ENCODE results near the gene PTPRD.

Gene PTPRD

GRCh38 chr9:8268216-8268878, 2344.5 kb downstream of the PTPRD start:
- Histone ChIP-seq H2AFZ (ENCODE audit: low read length) (no peak overlapping the region), H3K4me1 (ENCODE audit: insufficient read depth, low read length, poor library complexity, severe bottlenecking) (no peaks in the 10 kb centered on the region), H3K4me2 (ENCODE audit: low read depth, low read length, poor library complexity, severe bottlenecking) (no peak overlapping the region), H4K20me1 (ENCODE audit: insufficient read depth, low read length, poor library complexity, severe bottlenecking) (no peaks in the 10 kb centered on the region), H3K36me3 (ENCODE audit: insufficient read depth, low read length) (no peaks in the 10 kb centered on the region), H3K27me3 (ENCODE audit: insufficient read depth, low read length, poor library complexity, severe bottlenecking) (no peaks in the 10 kb centered on the region), H3K9me2 (replicated peaks; ENCODE audit: low read depth, low read length) (no peaks in the 10 kb centered on the region), H3K9ac (ENCODE audit: low read depth, low read length, poor library complexity, severe bottlenecking) (no peak overlapping the region), H3K9me3 (ENCODE audit: insufficient read depth, low read depth, low read length) (no peaks in the 10 kb centered on the region), H3F3A (ENCODE audit: low read depth) (no peaks in the 10 kb centered on the region), H3K79me2 (ENCODE audit: insufficient read depth, low read length) (no peaks in the 10 kb centered on the region), H3K4me3 (ENCODE audit: low read length, poor library complexity, severe bottlenecking) (no peak overlapping the region)
- TF ChIP-seq EZH2phosphoT487 (IDR thresholded peaks at IDR 0.05; ENCODE audit: borderline replicate concordance) (no peak), CTCF (conservative IDR thresholded peaks at IDR 0.05; ENCODE audit: low read length) (no peak)

- H3K27me3 ChIP-seq (ENCODE audit: insufficient read depth, low read length, poor library complexity, severe bottlenecking) = no peaks in the 10 kb centered on the region
- TF ChIP-seq EZH2phosphoT487 (IDR thresholded peaks at IDR 0.05; ENCODE audit: borderline replicate concordance) = no peak
- TF ChIP-seq CTCF (conservative IDR thresholded peaks at IDR 0.05; ENCODE audit: low read length) = no peak
These were observed 2345.2 kb downstream of the PTPRD start for GRCh38 chr9:8267636-8268035.

GRCh38 chr9:8266861-8267260, 2345.9 kb downstream of the PTPRD start:
- Histone ChIP-seq H3K9ac (ENCODE audit: low read depth, low read length, poor library complexity, severe bottlenecking) (no peak overlapping the region), H3K9me3 (ENCODE audit: insufficient read depth, low read depth, low read length) (no peaks in the 10 kb centered on the region), H3K27me3 (ENCODE audit: insufficient read depth, low read length, poor library complexity, severe bottlenecking) (no peaks in the 10 kb centered on the region), H3K79me2 (ENCODE audit: insufficient read depth, low read length) (no peaks in the 10 kb centered on the region), H2AFZ (ENCODE audit: low read length) (no peak overlapping the region), H3K36me3 (ENCODE audit: insufficient read depth, low read length) (no peaks in the 10 kb centered on the region), H3F3A (ENCODE audit: low read depth) (no peaks in the 10 kb centered on the region), H3K4me1 (ENCODE audit: insufficient read depth, low read length, poor library complexity, severe bottlenecking) (no peaks in the 10 kb centered on the region), H4K20me1 (ENCODE audit: insufficient read depth, low read length, poor library complexity, severe bottlenecking) (no peaks in the 10 kb centered on the region), H3K4me2 (ENCODE audit: low read depth, low read length, poor library complexity, severe bottlenecking) (no peak overlapping the region), H3K4me3 (ENCODE audit: low read length, poor library complexity, severe bottlenecking) (no peak overlapping the region), H3K9me2 (replicated peaks; ENCODE audit: low read depth, low read length) (no peaks in the 10 kb centered on the region)
- TF ChIP-seq EZH2phosphoT487 (IDR thresholded peaks at IDR 0.05; ENCODE audit: borderline replicate concordance) = no peak
- no peak for TF ChIP-seq CTCF (conservative IDR thresholded peaks at IDR 0.05; ENCODE audit: low read length)

More at GRCh38 chr9:8267636-8268035, 2345.2 kb downstream of the PTPRD start:
- H3K4me3 ChIP-seq (ENCODE audit: low read length, poor library complexity, severe bottlenecking) = no peak overlapping the region
- H3F3A ChIP-seq (ENCODE audit: low read depth) = no peaks in the 10 kb centered on the region
- H3K36me3 ChIP-seq (ENCODE audit: insufficient read depth, low read length) = no peaks in the 10 kb centered on the region
- no peaks in the 10 kb centered on the region for H3K4me1 ChIP-seq (ENCODE audit: insufficient read depth, low read length, poor library complexity, severe bottlenecking)
- H4K20me1 ChIP-seq (ENCODE audit: insufficient read depth, low read length, poor library complexity, severe bottlenecking) = no peaks in the 10 kb centered on the region
- H3K9me3 ChIP-seq (ENCODE audit: insufficient read depth, low read depth, low read length) = no peaks in the 10 kb centered on the region
- no peak overlapping the region for H2AFZ ChIP-seq (ENCODE audit: low read length)
- H3K4me2 ChIP-seq (ENCODE audit: low read depth, low read length, poor library complexity, severe bottlenecking) = no peak overlapping the region
- H3K79me2 ChIP-seq (ENCODE audit: insufficient read depth, low read length) = no peaks in the 10 kb centered on the region
- no peak overlapping the region for H3K9ac ChIP-seq (ENCODE audit: low read depth, low read length, poor library complexity, severe bottlenecking)
- no peaks in the 10 kb centered on the region for H3K9me2 ChIP-seq (replicated peaks; ENCODE audit: low read depth, low read length)

Data from Loucy (cell line).